ENCODE data around the gene VAMP7.

GRCh38 chrX:155956099-155956498, 75.0 kb downstream of the VAMP7 start:
- TF ChIP-seq, protein P1, sequence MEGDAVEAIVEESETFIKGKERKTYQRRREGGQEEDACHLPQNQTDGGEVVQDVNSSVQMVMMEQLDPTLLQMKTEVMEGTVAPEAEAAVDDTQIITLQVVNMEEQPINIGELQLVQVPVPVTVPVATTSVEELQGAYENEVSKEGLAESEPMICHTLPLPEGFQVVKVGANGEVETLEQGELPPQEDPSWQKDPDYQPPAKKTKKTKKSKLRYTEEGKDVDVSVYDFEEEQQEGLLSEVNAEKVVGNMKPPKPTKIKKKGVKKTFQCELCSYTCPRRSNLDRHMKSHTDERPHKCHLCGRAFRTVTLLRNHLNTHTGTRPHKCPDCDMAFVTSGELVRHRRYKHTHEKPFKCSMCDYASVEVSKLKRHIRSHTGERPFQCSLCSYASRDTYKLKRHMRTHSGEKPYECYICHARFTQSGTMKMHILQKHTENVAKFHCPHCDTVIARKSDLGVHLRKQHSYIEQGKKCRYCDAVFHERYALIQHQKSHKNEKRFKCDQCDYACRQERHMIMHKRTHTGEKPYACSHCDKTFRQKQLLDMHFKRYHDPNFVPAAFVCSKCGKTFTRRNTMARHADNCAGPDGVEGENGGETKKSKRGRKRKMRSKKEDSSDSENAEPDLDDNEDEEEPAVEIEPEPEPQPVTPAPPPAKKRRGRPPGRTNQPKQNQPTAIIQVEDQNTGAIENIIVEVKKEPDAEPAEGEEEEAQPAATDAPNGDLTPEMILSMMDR (conservative IDR thresholded peaks at IDR 0.05 in 1 of 2, IDR thresholded peaks at IDR 0.05 in 1 of 2; ENCODE audit: extremely low read depth in 1 of 2, insufficient read depth in 1 of 2, low read depth in 1 of 2, low read length in 2 of 2) = no peak
- TF ChIP-seq EZH2 (IDR thresholded peaks at IDR 0.05; ENCODE audit: borderline replicate concordance, low read length) = no peak
